Measurements from ENCODE around the gene U2AF1L4.

DNA sequence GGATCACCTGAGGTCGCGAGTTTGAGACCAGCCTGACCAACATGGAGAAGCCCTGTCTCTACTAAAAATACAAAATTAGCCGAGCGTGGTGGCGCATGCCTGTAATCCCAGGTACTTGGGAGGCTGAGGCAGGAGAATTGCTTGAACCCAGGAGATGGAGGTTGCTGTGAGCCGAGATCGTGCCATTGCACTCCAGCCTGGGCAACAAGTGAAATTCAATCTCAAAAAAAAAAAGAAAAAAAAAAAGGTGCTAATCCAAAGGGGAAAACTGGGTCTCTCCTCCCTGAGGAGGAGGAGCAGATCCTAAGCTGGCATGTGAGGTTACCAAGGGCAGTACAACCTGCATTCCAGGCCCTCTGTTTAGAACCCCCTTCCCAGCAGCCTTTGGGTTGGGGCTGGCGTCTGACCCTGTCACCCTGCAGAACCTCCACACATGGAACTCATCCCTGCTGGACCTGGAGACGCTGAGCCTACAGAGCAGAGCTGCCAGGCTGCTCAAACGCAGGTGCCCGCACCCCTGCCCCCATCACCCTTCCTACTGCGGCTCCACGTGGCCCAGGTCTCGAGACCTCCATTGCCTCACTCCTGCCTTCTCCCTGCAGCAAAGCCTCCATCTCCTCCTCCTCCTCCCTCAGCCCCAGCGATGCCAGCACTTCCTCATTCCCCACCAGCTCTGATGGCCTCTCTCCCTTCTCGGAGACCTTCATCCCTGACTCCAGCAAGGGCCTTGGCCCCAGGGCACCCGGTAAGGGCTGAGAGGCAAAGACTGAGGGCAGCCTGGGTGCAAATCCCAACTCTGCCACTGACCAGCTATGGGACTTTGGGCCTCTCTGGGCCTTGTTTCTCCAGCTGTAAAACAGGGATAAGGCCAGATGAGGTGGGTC, 19.5 kb upstream of the U2AF1L4 start:
- TF ChIP-seq POLR2A (IDR thresholded peaks at IDR 0.05; ENCODE audit: low read length) (no peak), GATA1 (IDR thresholded peaks at IDR 0.05; ENCODE audit: low read depth, low read length) (no peak)
